Smooth muscle cell of trachea (primary cell): ENCODE results near the gene EID2. TPM values are rescaled to one million over a fixed set of nuclear protein-coding genes. Genes with fewer than 3 reads are reported as not detected.

Experiments
- total RNA-seq: library from RNA; depleted of rRNA; stranded (reverse); fragments of >200 nt; gene quantifications from 2 replicates; pipeline ENCODE4 v1.2.1, GENCODE V29; 2014

Gene EID2
- total RNA-seq = 10.8 and 15.2 TPM in 2 replicates

GRCh38 chr19:39539518-39540332 is at the start of gene EID2:
TSS of gene EID2 (minus strand) at chr19:39540161. CDS start at chr19:39540079, 82 bp downstream.

GRCh38 chr19:39532233-39533002 is 7.5 kb downstream of the EID2 start, which contains the start of gene EID2B:
TSS of gene EID2B (minus strand) at chr19:39532852. CDS start at chr19:39532802, 50 bp downstream.

GRCh38 chr19:39514840-39515550 is 25.0 kb downstream of the EID2 start, which contains the start of gene SELENOV:
TSS of gene SELENOV (plus strand) at chr19:39515139. CDS start at chr19:39515213, 74 bp downstream.

GRCh38 chr19:39498798-39499642 is 40.9 kb downstream of the EID2 start, which contains the start of gene DLL3:
TSS of gene DLL3 (plus strand) at chr19:39498947. CDS start at chr19:39498975, 28 bp downstream.

Other genes with a start within 250 kb of the EID2 start
- gene IFNL1, start 243.8 kb downstream of the EID2 start, total RNA-seq = not detected in 2 replicates
- 0.15 and 0.50 TPM in 2 replicates for gene LRFN1, start 219.3 kb downstream of the EID2 start, total RNA-seq
- gene GMFG, start 204.1 kb downstream of the EID2 start, total RNA-seq = not detected in 2 replicates
- gene SAMD4B, start 197.7 kb downstream of the EID2 start, total RNA-seq = 68.4 and 109 TPM in 2 replicates
- 36.2 and 42.3 TPM in 2 replicates for gene PAF1, start 149.1 kb downstream of the EID2 start, total RNA-seq
- gene MED29, start 148.8 kb downstream of the EID2 start, total RNA-seq = 17.9 and 34.4 TPM in 2 replicates
- 7.3 and 8.8 TPM in 2 replicates for gene ZFP36, start 133.3 kb downstream of the EID2 start, total RNA-seq
- 13.1 and 25.5 TPM in 2 replicates for gene PLEKHG2, start 127.5 kb downstream of the EID2 start, total RNA-seq
- gene RPS16, start 104.2 kb downstream of the EID2 start, total RNA-seq = 127 and 236 TPM in 2 replicates
- 54.5 and 81.5 TPM in 2 replicates for gene SUPT5H, start 94.6 kb downstream of the EID2 start, total RNA-seq
- gene TIMM50, start 59.3 kb downstream of the EID2 start, total RNA-seq = 70.5 and 72.4 TPM in 2 replicates
- under 0.01 and 0.33 TPM in 2 replicates for gene DLL3, start 41.2 kb downstream of the EID2 start, total RNA-seq
- gene SELENOV, start 25.0 kb downstream of the EID2 start, total RNA-seq = 0.33 TPM in 1 of 2 replicates, not detected in the other
- 2.6 and 3.3 TPM in 2 replicates for gene EID2B, start 7.3 kb downstream of the EID2 start, total RNA-seq
- not detected in 2 replicates for gene LGALS13, start 62.4 kb upstream of the EID2 start, total RNA-seq
- gene LGALS16, start 115.8 kb upstream of the EID2 start, total RNA-seq = not detected in 2 replicates
- gene LGALS14, start 164.3 kb upstream of the EID2 start, total RNA-seq = not detected in 2 replicates
- gene CLC, start 197.9 kb upstream of the EID2 start, total RNA-seq = not detected in 2 replicates
- gene LEUTX, start 238.7 kb upstream of the EID2 start, total RNA-seq = not detected in 2 replicates